OCI-LY7 (cell line): ENCODE results near the gene ARHGEF4. TPM values are rescaled to one million over a fixed set of nuclear protein-coding genes. Genes with fewer than 3 reads are reported as not detected.

Experiments
- BruUV-seq: library from RNA; stranded (reverse); fragments of 400-500 nt; replicated peaks from 2 replicates; lab custom pipeline; 2021; lab: Mats Ljungman, UMichigan
- CTCF ChIA-PET: fragments of 300-600 bp; sonication (Branson Sonifier 250); formaldehyde crosslinking; loops from one replicate; lab custom pipeline; 2022; ENCODE audit warnings: antibody characterized with exemption; ENCODE audit not compliant: unreplicated experiment; lab: Charles Lee
- POLR2A ChIA-PET: fragments of 300-600 bp; sonication (Branson Sonifier 250); formaldehyde crosslinking; loops from one replicate; lab custom pipeline; 2022; ENCODE audit warnings: antibody characterized with exemption; lab: Charles Lee
- DNase-seq: peaks from one replicate; pipeline ENCODE4 v3.0.0-alpha.2; 2015; ENCODE audit warnings: low spot score
- H2AFZ ChIP-seq: fragments of 200-600 bp; sonication (generic), shearing (Covaris generic); 2 replicates; pipeline ENCODE4 v1.6.1; 2014; ENCODE audit warnings: mild to moderate bottlenecking, antibody characterized with exemption, low read length, moderate library complexity
- H3K27ac ChIP-seq: fragments of 200-600 bp; sonication (generic); 2 replicates; pipeline ENCODE4 v1.5.1; 2014; ENCODE audit warnings: mixed run types, low read depth, mild to moderate bottlenecking, moderate library complexity, low read length, inconsistent platforms; ENCODE audit not compliant: poor library complexity, severe bottlenecking
- H3K36me3 ChIP-seq: fragments of 200-600 bp; sonication (generic); 2 replicates; pipeline ENCODE4 v1.6.1; 2014; ENCODE audit warnings: mild to moderate bottlenecking, antibody characterized with exemption, low read length, moderate library complexity, mixed read lengths; ENCODE audit not compliant: insufficient read depth
- H3K4me1 ChIP-seq: fragments of 200-600 bp; sonication (generic); 2 replicates; pipeline ENCODE4 v1.5.1; 2014; ENCODE audit warnings: mild to moderate bottlenecking, low read length; ENCODE audit not compliant: insufficient read depth, poor library complexity, severe bottlenecking
- H3K4me2 ChIP-seq: fragments of 200-600 bp; sonication (generic); 2 replicates; pipeline ENCODE4 v1.6.1; 2014; ENCODE audit warnings: mild to moderate bottlenecking, low read length
- H3K4me3 ChIP-seq: fragments of 200-600 bp; sonication (generic); 2 replicates; pipeline ENCODE4 v1.5.1; 2014; ENCODE audit warnings: mild to moderate bottlenecking, low read depth, low read length; ENCODE audit not compliant: poor library complexity, severe bottlenecking
- H3K79me2 ChIP-seq: fragments of 200-600 bp; sonication (generic); 2 replicates; pipeline ENCODE4 v1.6.1; 2016; ENCODE audit warnings: low read depth, mild to moderate bottlenecking, low read length, moderate library complexity, mixed read lengths; ENCODE audit not compliant: insufficient read depth
- H3K9me2 ChIP-seq: fragments of 200-600 bp; sonication (generic); 2 replicates; pipeline ENCODE4 v1.6.1; 2016; ENCODE audit warnings: mild to moderate bottlenecking, low read length, mixed read lengths; ENCODE audit not compliant: insufficient read depth
- H3K9me3 ChIP-seq: fragments of 200-600 bp; sonication (generic); 2 replicates; pipeline ENCODE4 v1.6.1; 2014; ENCODE audit warnings: mild to moderate bottlenecking, mixed run types, low read length, mixed read lengths
- H4K20me1 ChIP-seq: fragments of 200-600 bp; sonication (generic); 2 replicates; pipeline ENCODE4 v1.6.1; 2014; ENCODE audit warnings: mild to moderate bottlenecking, antibody characterized with exemption, low read length, moderate library complexity, mixed read lengths; ENCODE audit not compliant: insufficient read depth
- CTCF ChIP-seq: fragments of 200-600 bp; sonication (generic); conservative IDR thresholded peaks from 2 replicates; pipeline ENCODE4 v1.5.1; 2014; ENCODE audit warnings: mild to moderate bottlenecking, antibody characterized with exemption, low read length, moderate library complexity, mixed read lengths
- EZH2phosphoT487 ChIP-seq: fragments of 200-600 bp; sonication (generic); IDR thresholded peaks from 2 replicates; pipeline ENCODE4 v1.6.1; 2018; ENCODE audit warnings: low read depth, borderline replicate concordance, mild to moderate bottlenecking, mixed run types, antibody characterized with exemption, low read length, moderate library complexity, mixed read lengths
- intact Hi-C: fragments of 100-400 bp; cut with micrococcal nuclease; formaldehyde crosslinking; loops from one replicate; pipeline ENCODE4 v1.10.0; 2022; ENCODE audit not compliant: unreplicated experiment
- total RNA-seq, 2 experiments: library from RNA; depleted of rRNA in 1 of 2; stranded (reverse); fragments of >200 nt in 1 of 2; shearing (Covaris generic) in 1 of 2; gene quantifications; 2 replicates each; pipeline ENCODE4 v1.2.3, GENCODE V29; 2014 to 2022

ARHGEF4 gene
- total RNA-seq, 2 experiments from 2014 or later, result 1.1 to 1.7 TPM

GRCh38 chr2:130848526-130849210 lies 12.0 kb downstream of the ARHGEF4 start:
- Histone ChIP-seq H2AFZ (no peak overlapping the region), H3K4me2 (no peak overlapping the region), H3K4me1 (no peaks in the 10 kb centered on the region), H3K79me2 (no peaks in the 10 kb centered on the region), H3K27ac (no peak overlapping the region), H4K20me1 (no peaks in the 10 kb centered on the region), H3K36me3 (no peaks in the 10 kb centered on the region), H3K4me3 (no peak overlapping the region), H3K9me2 (no peaks in the 10 kb centered on the region), H3K9me3 (no peaks in the 10 kb centered on the region)
- TF ChIP-seq CTCF (no peak), EZH2phosphoT487 (no peak)
- intact Hi-C loops, result no loop called here
- ChIA-PET POLR2A (no interaction called here), CTCF (interaction anchor here (0.6 kb wide), 2 partner anchors 22 to 1962 kb away, joined by 3 read pairs; no protein-coding TSS in a partner anchor)
- no TSS peak for BruUV-seq
- no peak for DNase-seq

- ChIA-PET POLR2A (interaction anchor here (0.5 to 1.1 kb wide), 2 partner anchors 14 to 275 kb away, joined by 3 to 4 read pairs; partner anchors contain the start of gene ARHGEF4), CTCF (no interaction called here)
- H4K20me1 ChIP-seq, result no peaks in the 10 kb centered on the region
- no peak overlapping the region for H3K4me2 ChIP-seq
- H3K9me2 ChIP-seq, result no peaks in the 10 kb centered on the region
- intact Hi-C loops, result no loop called here
- no peaks in the 10 kb centered on the region for H3K79me2 ChIP-seq
- H2AFZ ChIP-seq, result no peak overlapping the region
- H3K9me3 ChIP-seq, result no peaks in the 10 kb centered on the region
- no peak overlapping the region for H3K27ac ChIP-seq
- TF ChIP-seq EZH2phosphoT487 (no peak), CTCF (no peak)
- no peak for DNase-seq
- no peak overlapping the region for H3K4me3 ChIP-seq
- no peaks in the 10 kb centered on the region for H3K36me3 ChIP-seq
- H3K4me1 ChIP-seq, result no peaks in the 10 kb centered on the region
- no TSS peak for BruUV-seq
Observed at GRCh38 chr2:130849896-130850787, 13.4 kb downstream of the ARHGEF4 start.
